ENCODE data around the gene P2RX7.

P2RX7 gene

GRCh38 chr12:121209221-121209620 lies 76.5 kb downstream of the P2RX7 start:
- Histone ChIP-seq H3K27me3 (replicated peaks; ENCODE audit: insufficient read depth, low read length) (no peaks in the 10 kb centered on the region), H4K20me1 (ENCODE audit: insufficient read depth, low read length) (no peaks in the 10 kb centered on the region), H3K9me2 (replicated peaks; ENCODE audit: insufficient read depth, low read length) (no peaks in the 10 kb centered on the region), H3K9ac (ENCODE audit: low read length) (no peak overlapping the region), H3F3A (ENCODE audit: insufficient read depth, low read length) (0 out of 2 replicates have a peak, but pooled peaks cover 3% of the 10 kb centered on the region), H3K79me2 (ENCODE audit: low read length) (peaks cover 21% of the 10 kb centered on the region), H2AFZ (ENCODE audit: low read length) (no peak overlapping the region), H3K4me1 (ENCODE audit: low read length) (peaks cover 4% of the 10 kb centered on the region; the same call in 1 of the 2 replicates), H3K4me2 (ENCODE audit: low read depth, low read length) (no peak overlapping the region; the same call in 1 of the 2 replicates), H3K36me3 (replicated peaks; ENCODE audit: insufficient read depth, low read length) (no peaks in the 10 kb centered on the region), H3K27ac (ENCODE audit: low read length) (no peak overlapping the region), H3K9me3 (replicated peaks; ENCODE audit: insufficient read depth, low read length) (no peaks in the 10 kb centered on the region), H3K4me3 (ENCODE audit: low read length) (no peak overlapping the region; the same call in 1 of the 2 replicates)
- DNase-seq: no peak
- TF ChIP-seq EZH2 (optimal IDR thresholded peaks at IDR 0.05; ENCODE audit: low read depth, low read length) (no peak), CTCF (IDR thresholded peaks at IDR 0.05; ENCODE audit: low read length) (no peak), EZH2phosphoT487 (IDR thresholded peaks at IDR 0.05; ENCODE audit: low read length) (no peak)

GRCh38 chr12:121209624-121210572 lies 77.2 kb downstream of the P2RX7 start, which contains the start of gene P2RX4:
Gene P2RX4, plus strand, starts transcription at chr12:121210129. Its CDS starts 36 bp downstream, at chr12:121210165.
- Histone ChIP-seq H3K4me2 (ENCODE audit: low read depth, low read length) (peak within 1 kb of the TSS; percentile 70), H2AFZ (ENCODE audit: low read length) (peak within 1 kb of the TSS; percentile 42; the same call in 1 of the 2 replicates), H3K36me3 (replicated peaks; ENCODE audit: insufficient read depth, low read length) (no peaks in the 10 kb centered on the region), H3K27me3 (replicated peaks; ENCODE audit: insufficient read depth, low read length) (no peaks in the 10 kb centered on the region), H3K9me3 (replicated peaks; ENCODE audit: insufficient read depth, low read length) (no peaks in the 10 kb centered on the region), H3F3A (ENCODE audit: insufficient read depth, low read length) (peaks cover 9% of the 10 kb centered on the region), H4K20me1 (ENCODE audit: insufficient read depth, low read length) (no peaks in the 10 kb centered on the region), H3K27ac (ENCODE audit: low read length) (peak within 1 kb of the TSS; percentile 39; the same call in 1 of the 2 replicates), H3K9me2 (replicated peaks; ENCODE audit: insufficient read depth, low read length) (no peaks in the 10 kb centered on the region), H3K4me3 (ENCODE audit: low read length) (peak within 1 kb of the TSS; percentile 68), H3K4me1 (ENCODE audit: low read length) (peaks cover 9% of the 10 kb centered on the region), H3K9ac (ENCODE audit: low read length) (peak within 1 kb of the TSS; percentile 65), H3K79me2 (ENCODE audit: low read length) (peaks cover 21% of the 10 kb centered on the region)
- TF ChIP-seq CTCF (IDR thresholded peaks at IDR 0.05; ENCODE audit: low read length): peak; percentile 23; the same call in 1 of the 2 replicates
- TF ChIP-seq EZH2 (optimal IDR thresholded peaks at IDR 0.05; ENCODE audit: low read depth, low read length): no peak
- no peak for TF ChIP-seq EZH2phosphoT487 (IDR thresholded peaks at IDR 0.05; ENCODE audit: low read length)
- DNase-seq: peak; percentile 75

GRCh38 chr12:121212875-121213274 lies 80.2 kb downstream of the P2RX7 start:
- TF ChIP-seq EZH2 (optimal IDR thresholded peaks at IDR 0.05; ENCODE audit: low read depth, low read length) (no peak), EZH2phosphoT487 (IDR thresholded peaks at IDR 0.05; ENCODE audit: low read length) (no peak), CTCF (IDR thresholded peaks at IDR 0.05; ENCODE audit: low read length) (no peak)
- Histone ChIP-seq H3K4me1 (ENCODE audit: low read length) (peaks cover 9% of the 10 kb centered on the region), H3K9me3 (replicated peaks; ENCODE audit: insufficient read depth, low read length) (no peaks in the 10 kb centered on the region)

More at GRCh38 chr12:121212875-121213274, 80.2 kb downstream of the P2RX7 start:
- Histone ChIP-seq H3K79me2 (ENCODE audit: low read length) (peaks cover 27% of the 10 kb centered on the region), H3K9ac (ENCODE audit: low read length) (no peak overlapping the region), H3K27ac (ENCODE audit: low read length) (no peak overlapping the region), H3K27me3 (replicated peaks; ENCODE audit: insufficient read depth, low read length) (no peaks in the 10 kb centered on the region), H3K36me3 (replicated peaks; ENCODE audit: insufficient read depth, low read length) (no peaks in the 10 kb centered on the region), H3K4me2 (ENCODE audit: low read depth, low read length) (no peak overlapping the region), H3F3A (ENCODE audit: insufficient read depth, low read length) (peaks cover 9% of the 10 kb centered on the region), H4K20me1 (ENCODE audit: insufficient read depth, low read length) (no peaks in the 10 kb centered on the region), H3K4me3 (ENCODE audit: low read length) (no peak overlapping the region), H3K9me2 (replicated peaks; ENCODE audit: insufficient read depth, low read length) (no peaks in the 10 kb centered on the region), H2AFZ (ENCODE audit: low read length) (no peak overlapping the region)
- DNase-seq: no peak
